ENCODE results near the gene NAB1.

NAB1 gene

GRCh38 chr2:190697421-190697820 is 48.5 kb downstream of the NAB1 start:
- Histone ChIP-seq H4K20me1 (ENCODE audit: insufficient read depth, low read length) (no peaks in the 10 kb centered on the region), H3K9ac (ENCODE audit: low read depth, low read length) (no peak overlapping the region), H3K27ac (ENCODE audit: low read length) (no peak overlapping the region), H3K79me2 (ENCODE audit: insufficient read depth, low read length) (no peaks in the 10 kb centered on the region), H3K4me2 (ENCODE audit: insufficient read depth, low read length) (no peak overlapping the region), H3K4me3 (ENCODE audit: low read depth in 1 of 2, low read length in 2 of 2) (no peak overlapping the region), H3K4me1 (ENCODE audit: insufficient read depth, low read length) (no peaks in the 10 kb centered on the region), H3K9me3 (ENCODE audit: insufficient read depth, low read length, severe bottlenecking) (no peaks in the 10 kb centered on the region), H3K27me3 (ENCODE audit: insufficient read depth, low read length, poor library complexity) (no peaks in the 10 kb centered on the region), H3K36me3 (ENCODE audit: insufficient read depth, low read length) (peaks cover 12% of the 10 kb centered on the region; the same call in 1 of the 2 replicates), H2AFZ (ENCODE audit: low read depth, low read length) (no peak overlapping the region)
- DNase-seq (no peak), ATAC-seq (ENCODE audit: insufficient read depth, low read depth) (no peak; the same call in 2 of the 3 replicates)
- TF ChIP-seq CTCF (IDR thresholded peaks at IDR 0.05; ENCODE audit: borderline replicate concordance, extremely low read depth, low read length, poor library complexity, severe bottlenecking), result no peak
- TF ChIP-seq EZH2 (IDR thresholded peaks at IDR 0.05; ENCODE audit: borderline replicate concordance, low read depth, low read length, severe bottlenecking), result no peak

- ATAC-seq (ENCODE audit: insufficient read depth, low read depth), result no peak
- Histone ChIP-seq H4K20me1 (ENCODE audit: insufficient read depth, low read length) (no peaks in the 10 kb centered on the region), H2AFZ (ENCODE audit: low read depth, low read length) (no peak overlapping the region), H3K9me3 (ENCODE audit: insufficient read depth, low read length, severe bottlenecking) (no peaks in the 10 kb centered on the region), H3K36me3 (ENCODE audit: insufficient read depth, low read length) (no peaks in the 10 kb centered on the region), H3K79me2 (ENCODE audit: insufficient read depth, low read length) (no peaks in the 10 kb centered on the region), H3K27ac (ENCODE audit: low read length) (no peak overlapping the region), H3K4me3 (ENCODE audit: low read depth in 1 of 2, low read length in 2 of 2) (no peak overlapping the region), H3K9ac (ENCODE audit: low read depth, low read length) (no peak overlapping the region), H3K4me2 (ENCODE audit: insufficient read depth, low read length) (no peak overlapping the region), H3K27me3 (ENCODE audit: insufficient read depth, low read length, poor library complexity) (no peaks in the 10 kb centered on the region), H3K4me1 (ENCODE audit: insufficient read depth, low read length) (no peaks in the 10 kb centered on the region)
- DNase-seq, result no peak
- TF ChIP-seq EZH2 (IDR thresholded peaks at IDR 0.05; ENCODE audit: borderline replicate concordance, low read depth, low read length, severe bottlenecking), result no peak
- no peak for TF ChIP-seq CTCF (IDR thresholded peaks at IDR 0.05; ENCODE audit: borderline replicate concordance, extremely low read depth, low read length, poor library complexity, severe bottlenecking)
These were observed 50.0 kb downstream of the NAB1 start for GRCh38 chr2:190698895-190699294.

GRCh38 chr2:190701586-190701985 is 52.7 kb downstream of the NAB1 start:
- H4K20me1 ChIP-seq (ENCODE audit: insufficient read depth, low read length), result no peaks in the 10 kb centered on the region
- no peak for ATAC-seq (ENCODE audit: insufficient read depth, low read depth)

More at GRCh38 chr2:190701586-190701985, 52.7 kb downstream of the NAB1 start:
- no peaks in the 10 kb centered on the region for H3K9me3 ChIP-seq (ENCODE audit: insufficient read depth, low read length, severe bottlenecking)
- H3K4me3 ChIP-seq (ENCODE audit: low read depth in 1 of 2, low read length in 2 of 2), result no peak overlapping the region
- no peak overlapping the region for H2AFZ ChIP-seq (ENCODE audit: low read depth, low read length)
- no peaks in the 10 kb centered on the region for H3K4me1 ChIP-seq (ENCODE audit: insufficient read depth, low read length)
- no peak overlapping the region for H3K9ac ChIP-seq (ENCODE audit: low read depth, low read length)
- H3K4me2 ChIP-seq (ENCODE audit: insufficient read depth, low read length), result no peak overlapping the region
- no peaks in the 10 kb centered on the region for H3K36me3 ChIP-seq (ENCODE audit: insufficient read depth, low read length)
- no peak for DNase-seq
- TF ChIP-seq CTCF (IDR thresholded peaks at IDR 0.05; ENCODE audit: borderline replicate concordance, extremely low read depth, low read length, poor library complexity, severe bottlenecking), result no peak
- TF ChIP-seq EZH2 (IDR thresholded peaks at IDR 0.05; ENCODE audit: borderline replicate concordance, low read depth, low read length, severe bottlenecking), result no peak
- H3K79me2 ChIP-seq (ENCODE audit: insufficient read depth, low read length), result no peaks in the 10 kb centered on the region
- no peak overlapping the region for H3K27ac ChIP-seq (ENCODE audit: low read length)
- no peaks in the 10 kb centered on the region for H3K27me3 ChIP-seq (ENCODE audit: insufficient read depth, low read length, poor library complexity)
